GM18907 (cell line): ENCODE results near the gene GPNMB.
"Not testable (repeated sequence)": the region's sequence is repeated elsewhere in the genome, so short reads cannot be mapped to it uniquely, and the experiment has no call there.

ENCODE experiments used
- ATAC-seq: cut with Tn5 transposase; IDR thresholded peaks from one replicate; pipeline ENCODE4 v1.9.1; 2021; ENCODE audit warnings: mild to moderate bottlenecking, moderate library complexity; ENCODE audit not compliant: unreplicated experiment

GPNMB gene

DNA sequence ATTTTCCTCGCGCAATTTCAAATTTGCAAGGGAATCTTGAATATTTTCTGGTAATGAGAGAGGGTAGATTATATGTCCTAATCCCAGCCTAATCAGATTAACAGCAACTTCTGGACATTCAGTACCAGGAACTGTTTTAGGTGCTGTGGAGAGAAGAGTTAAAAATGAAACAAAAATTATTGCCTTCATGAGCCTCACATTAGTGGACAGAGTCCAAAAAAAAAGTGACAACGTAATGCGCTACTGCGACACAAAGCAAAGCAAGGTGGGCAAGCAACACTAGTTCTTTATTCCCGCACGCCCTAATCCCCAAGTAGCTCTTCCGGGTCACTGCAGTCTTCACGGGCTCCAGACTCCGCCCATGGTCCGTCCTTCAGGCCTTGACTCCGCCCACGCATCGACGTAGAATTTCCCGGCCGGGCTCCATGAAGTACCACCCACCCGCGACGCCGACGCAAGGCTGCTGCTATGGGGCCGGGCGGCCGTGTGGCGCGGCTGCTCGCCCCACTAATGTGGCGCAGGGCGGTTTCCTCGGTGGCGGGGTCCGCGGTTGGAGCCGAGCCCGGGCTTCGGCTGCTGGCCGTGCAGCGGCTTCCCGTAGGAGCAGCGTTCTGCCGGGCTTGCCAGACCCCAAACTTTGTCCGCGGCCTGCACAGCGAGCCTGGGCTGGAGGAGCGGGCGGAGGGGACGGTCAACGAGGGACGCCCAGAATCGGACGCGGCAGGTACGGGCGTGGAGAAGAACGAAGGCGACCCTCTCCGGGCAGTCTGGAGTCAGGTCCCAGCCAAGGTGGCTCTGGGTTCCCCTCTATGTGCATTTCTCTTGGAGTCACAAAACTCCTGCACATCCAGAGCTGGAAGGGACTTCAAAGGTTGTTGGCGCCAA is 52.6 kb downstream of the GPNMB start, which contains the start of gene MALSU1:
Gene MALSU1 (plus strand): TSS at position 455 of the 885 bp plus-strand sequence. CDS start 14 bp downstream, at position 469.
- ATAC-seq = peak; percentile 99

DNA sequence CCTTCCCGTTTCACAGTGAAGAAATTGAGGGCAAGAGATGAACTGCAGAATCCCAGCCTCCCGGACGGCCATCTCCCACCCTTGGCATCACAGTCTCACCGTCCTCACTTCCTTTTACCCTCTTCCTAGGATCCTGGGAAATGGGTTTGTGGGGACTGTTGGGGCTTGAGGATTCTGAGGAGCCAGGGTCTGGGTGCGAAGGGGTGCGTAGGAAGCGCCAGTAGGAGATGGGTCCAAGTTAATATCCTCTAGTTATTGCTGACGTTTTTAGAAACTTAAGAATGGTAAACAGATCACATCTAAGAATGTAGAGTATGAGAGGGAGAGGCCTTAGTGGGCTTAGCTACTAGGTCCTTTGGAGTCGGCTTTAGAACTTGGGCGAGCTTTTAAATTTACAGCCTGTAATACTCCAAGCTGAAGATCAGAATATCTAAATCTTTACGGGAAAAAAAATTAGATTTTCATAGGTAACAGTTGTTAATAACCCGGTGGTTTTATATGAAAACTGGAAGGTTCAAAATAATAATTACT is 53.3 kb downstream of the GPNMB start:
- ATAC-seq = no peak

DNA sequence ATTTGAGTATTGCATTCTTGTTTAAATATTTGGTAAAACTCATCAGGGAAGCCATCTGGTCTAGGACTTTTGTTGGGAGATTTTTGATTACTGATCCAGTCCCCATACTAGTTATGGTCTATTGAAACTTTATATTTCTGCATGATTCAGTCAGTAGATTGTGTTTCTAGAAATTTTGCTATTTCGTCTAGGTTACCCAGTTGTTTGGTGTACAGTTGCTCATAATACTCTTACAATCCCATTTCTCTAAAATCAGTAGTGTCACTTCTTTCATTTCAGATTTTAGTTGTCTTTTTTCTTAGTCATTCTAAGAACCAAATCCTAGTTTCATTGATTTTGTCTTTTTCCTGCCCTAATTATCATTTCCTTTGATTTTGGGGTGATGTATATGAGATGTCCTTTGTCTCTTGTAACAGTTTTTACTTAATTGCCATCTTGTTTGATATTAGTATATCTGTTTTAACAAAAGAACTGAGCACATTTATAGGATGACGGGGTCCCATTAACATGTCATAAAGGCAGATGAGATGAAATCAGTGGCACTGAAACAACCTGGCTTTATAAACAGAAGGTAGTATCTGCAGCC is 60.5 kb downstream of the GPNMB start:
- ATAC-seq = no peak

DNA sequence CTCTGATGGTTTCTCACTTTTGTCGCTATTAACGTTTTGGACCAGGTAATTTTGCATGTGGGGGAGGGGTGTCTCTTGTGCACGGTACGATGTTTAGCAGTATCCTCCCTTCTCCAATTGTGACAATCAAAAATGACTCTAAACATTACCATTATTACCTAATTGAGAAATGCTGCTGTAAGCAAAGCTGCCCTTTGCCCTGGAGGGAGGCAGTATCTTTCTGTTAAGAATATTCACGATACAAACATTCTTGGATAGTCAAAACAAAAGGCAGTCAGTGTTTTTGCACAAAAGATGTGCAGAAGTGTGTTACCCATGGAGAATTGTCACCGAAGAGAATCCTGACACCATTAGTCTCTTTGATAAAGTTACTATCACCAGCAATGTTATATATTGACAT is 62.2 kb downstream of the GPNMB start:
- no peak for ATAC-seq

DNA sequence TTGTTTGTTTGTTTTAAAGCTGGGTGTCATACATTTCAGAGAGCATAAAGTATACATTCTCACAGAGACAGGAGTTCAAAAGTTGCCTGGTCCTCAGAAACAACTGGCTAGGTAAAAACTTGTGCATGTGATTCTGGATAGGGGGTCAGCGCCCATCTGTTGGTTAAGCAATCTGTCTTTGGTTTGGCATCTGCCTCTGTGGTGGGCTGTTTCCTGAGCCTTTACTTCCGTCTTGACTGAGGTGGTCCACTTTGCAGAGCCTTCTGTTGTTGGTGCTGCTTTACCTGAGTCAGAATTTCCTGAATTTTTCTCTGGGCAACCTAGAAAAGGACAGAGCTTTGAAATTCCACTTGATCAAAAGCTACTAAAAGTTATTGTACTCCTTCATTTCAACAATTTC is 65.6 kb downstream of the GPNMB start:
- not testable (repeated sequence) for ATAC-seq

DNA sequence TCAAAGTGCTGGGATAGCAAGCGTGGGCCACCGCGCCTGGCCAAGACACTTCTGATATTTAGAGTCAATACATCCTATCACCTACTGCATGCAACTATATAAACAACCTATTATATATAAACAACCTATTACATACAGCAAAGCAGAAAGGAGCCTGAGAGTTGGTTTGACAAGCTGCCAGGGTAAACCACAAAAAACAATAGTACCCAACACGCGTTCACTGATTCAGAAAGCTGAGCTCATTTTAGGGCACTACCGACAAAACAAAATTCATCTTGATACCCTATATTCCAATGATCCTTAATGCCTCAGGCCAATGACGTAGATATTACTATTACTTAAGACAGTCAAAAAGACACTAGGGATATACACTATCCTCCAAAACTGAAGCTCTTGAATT is 68.8 kb downstream of the GPNMB start:
- no peak for ATAC-seq
